ENCODE results near the gene SLC5A11. TPM values are rescaled to one million over a fixed set of nuclear protein-coding genes. Genes with fewer than 3 reads are reported as not detected.
A peak's percentile ranks its signal among the peaks of the same experiment; 100 is the strongest.

Gene SLC5A11
- total RNA-seq, 4 donors from 2014 or later: not detected

DNA sequence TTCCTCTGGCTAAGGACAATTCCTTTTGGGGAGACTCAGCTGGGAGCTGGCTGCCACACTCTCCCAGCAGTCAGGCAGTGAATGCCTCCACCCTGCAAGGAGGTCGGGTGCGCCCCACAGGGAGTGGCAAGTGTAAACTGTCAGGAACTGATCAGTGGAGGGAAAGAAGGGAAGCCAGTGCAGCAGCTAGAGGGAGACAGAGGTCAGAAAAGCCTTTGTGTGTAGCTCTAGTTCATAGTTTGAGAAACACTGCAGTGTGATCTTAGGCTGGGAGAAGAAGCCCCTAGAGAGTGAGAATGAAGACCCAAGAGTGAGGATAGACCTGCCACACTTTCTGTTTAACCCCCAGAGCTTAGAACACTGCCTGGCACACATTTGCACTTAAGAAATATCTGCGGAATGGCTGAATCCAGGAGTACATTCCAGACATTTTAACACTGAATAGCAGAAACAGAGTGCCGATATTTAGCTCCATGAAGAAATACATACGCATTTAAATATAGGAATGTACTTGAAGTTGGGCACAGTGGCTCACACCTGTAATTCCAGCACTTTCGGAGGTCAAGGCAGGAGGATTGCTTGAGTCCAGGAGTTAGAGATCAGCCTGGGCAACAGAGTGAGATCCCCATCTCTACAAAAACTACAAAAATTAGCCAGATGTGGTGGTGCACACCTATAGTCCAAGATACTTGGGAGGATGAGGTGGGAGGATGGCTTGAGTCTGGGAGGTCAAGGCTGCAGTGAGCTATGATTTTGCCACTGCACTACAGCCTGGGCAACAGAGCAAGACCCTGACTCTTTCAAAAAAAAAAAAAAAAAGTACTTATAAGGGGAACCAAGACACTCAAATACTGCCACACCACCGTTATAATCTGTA is 11.1 kb upstream of the SLC5A11 start:
- Histone ChIP-seq H3K36me3 (no peaks in the 10 kb centered on the region), H3K9me3 (no peaks in the 10 kb centered on the region), H3K4me1 (no peaks in the 10 kb centered on the region), H3K27me3 (no peaks in the 10 kb centered on the region), H3K27ac (no peak overlapping the region), H3K4me3 (no peak overlapping the region)
- DNase-seq: no peak
- intact Hi-C loops (cut with DNase I; ENCODE audit: low total_unique reads): no loop called here
- TF ChIP-seq POLR2A (IDR thresholded peaks at IDR 0.05): no peak
- TF ChIP-seq, protein P1, sequence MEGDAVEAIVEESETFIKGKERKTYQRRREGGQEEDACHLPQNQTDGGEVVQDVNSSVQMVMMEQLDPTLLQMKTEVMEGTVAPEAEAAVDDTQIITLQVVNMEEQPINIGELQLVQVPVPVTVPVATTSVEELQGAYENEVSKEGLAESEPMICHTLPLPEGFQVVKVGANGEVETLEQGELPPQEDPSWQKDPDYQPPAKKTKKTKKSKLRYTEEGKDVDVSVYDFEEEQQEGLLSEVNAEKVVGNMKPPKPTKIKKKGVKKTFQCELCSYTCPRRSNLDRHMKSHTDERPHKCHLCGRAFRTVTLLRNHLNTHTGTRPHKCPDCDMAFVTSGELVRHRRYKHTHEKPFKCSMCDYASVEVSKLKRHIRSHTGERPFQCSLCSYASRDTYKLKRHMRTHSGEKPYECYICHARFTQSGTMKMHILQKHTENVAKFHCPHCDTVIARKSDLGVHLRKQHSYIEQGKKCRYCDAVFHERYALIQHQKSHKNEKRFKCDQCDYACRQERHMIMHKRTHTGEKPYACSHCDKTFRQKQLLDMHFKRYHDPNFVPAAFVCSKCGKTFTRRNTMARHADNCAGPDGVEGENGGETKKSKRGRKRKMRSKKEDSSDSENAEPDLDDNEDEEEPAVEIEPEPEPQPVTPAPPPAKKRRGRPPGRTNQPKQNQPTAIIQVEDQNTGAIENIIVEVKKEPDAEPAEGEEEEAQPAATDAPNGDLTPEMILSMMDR (IDR thresholded peaks at IDR 0.05): peak in 1 of 4 experiments; percentile 13

- Histone ChIP-seq H3K27me3 (no peaks in the 10 kb centered on the region), H3K27ac (no peak overlapping the region), H3K36me3 (no peaks in the 10 kb centered on the region), H3K4me3 (no peak overlapping the region), H3K4me1 (no peaks in the 10 kb centered on the region), H3K9me3 (no peaks in the 10 kb centered on the region)
- intact Hi-C loops (cut with DNase I; ENCODE audit: low total_unique reads): no loop called here
- no peak for TF ChIP-seq POLR2A (IDR thresholded peaks at IDR 0.05)
- TF ChIP-seq, protein P1 (IDR thresholded peaks at IDR 0.05): no peak
- no peak for DNase-seq
Measured at GRCh38 chr16:24836836-24837235, 8.9 kb upstream of the SLC5A11 start.

DNA sequence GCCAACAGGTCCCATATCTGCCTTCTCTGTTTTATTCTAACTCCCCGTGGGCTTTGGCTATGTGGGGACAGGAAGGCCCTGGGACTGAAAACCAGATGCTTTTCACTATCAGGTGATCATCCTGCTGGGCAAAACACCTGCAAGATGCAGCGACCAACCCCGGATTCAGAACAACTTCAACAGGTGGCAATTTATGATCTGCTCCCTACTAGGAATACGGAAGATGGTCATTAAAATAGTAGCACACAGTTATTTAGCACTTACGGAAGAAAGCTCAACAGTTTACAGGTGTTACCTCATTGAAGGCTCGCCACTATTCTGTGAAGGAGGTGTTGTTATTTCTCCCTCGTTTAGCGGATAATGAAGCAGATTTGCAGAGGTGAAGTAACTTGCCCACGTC is 7.8 kb upstream of the SLC5A11 start:
- Histone ChIP-seq H3K36me3 (no peaks in the 10 kb centered on the region), H3K27me3 (no peaks in the 10 kb centered on the region), H3K9me3 (no peaks in the 10 kb centered on the region), H3K4me3 (no peak overlapping the region), H3K27ac (no peak overlapping the region), H3K4me1 (no peaks in the 10 kb centered on the region)
- DNase-seq: no peak
- intact Hi-C loops (cut with DNase I; ENCODE audit: low total_unique reads): no loop called here
- no peak for TF ChIP-seq POLR2A (IDR thresholded peaks at IDR 0.05)
- TF ChIP-seq, protein P1 (IDR thresholded peaks at IDR 0.05): no peak

DNA sequence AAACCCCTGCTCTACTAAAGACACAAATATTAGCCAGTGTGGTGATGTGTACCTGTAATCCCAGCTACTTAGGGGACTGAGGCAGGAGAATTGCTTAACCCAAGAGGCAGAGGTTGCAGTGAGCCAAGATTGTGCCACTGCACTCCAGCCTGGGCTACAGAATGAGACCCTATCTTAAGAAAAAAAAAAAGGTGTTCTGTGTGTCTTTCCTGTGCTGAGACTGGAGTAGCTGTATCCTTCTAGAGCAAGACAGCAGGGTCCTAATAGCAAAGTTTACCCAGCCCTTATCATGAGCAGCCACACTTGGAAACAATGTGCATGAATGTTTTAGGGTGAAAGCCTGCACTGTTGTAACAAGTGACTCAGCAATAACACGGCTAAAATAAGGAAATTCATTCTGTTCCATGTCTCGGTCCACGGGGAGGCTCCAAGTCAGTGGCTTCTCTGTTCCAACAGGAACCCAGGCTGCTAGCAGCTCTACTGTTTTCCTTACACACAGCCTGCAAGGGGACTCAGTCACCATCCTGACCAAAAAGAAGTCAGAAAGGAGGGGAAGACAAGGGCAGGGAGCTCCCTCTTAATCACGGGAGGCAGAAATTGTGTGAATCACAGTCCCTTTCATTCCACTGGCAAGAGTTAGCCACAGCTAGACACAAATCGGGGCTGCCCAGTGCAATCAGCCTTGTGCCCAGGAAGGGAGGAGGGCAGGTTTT is 7.1 kb upstream of the SLC5A11 start:
- no peak for DNase-seq
- Histone ChIP-seq H3K27ac (no peak overlapping the region), H3K4me3 (no peak overlapping the region), H3K27me3 (no peaks in the 10 kb centered on the region), H3K9me3 (no peaks in the 10 kb centered on the region), H3K36me3 (no peaks in the 10 kb centered on the region), H3K4me1 (no peaks in the 10 kb centered on the region)
- TF ChIP-seq, protein P1 (IDR thresholded peaks at IDR 0.05): no peak
- TF ChIP-seq POLR2A (IDR thresholded peaks at IDR 0.05): no peak
- intact Hi-C loops (cut with DNase I; ENCODE audit: low total_unique reads): no loop called here
